Ovary (tissue), 3 donors: ENCODE results near the gene REEP6.

Source experiments
- CTCF ChIP-seq, 3 donors: fragments of 450-650 bp in 2 of 3; fragments of 200-600 bp in 1 of 3; IDR thresholded peaks; one replicate each; pipeline versions ENCODE4 v1.5.1 to v1.8.0; 2016 to 2022; ENCODE audit warnings: antibody characterized with exemption in 3 of 3, mild to moderate bottlenecking in 1 of 3
- EP300 ChIP-seq: sonication (generic); formaldehyde crosslinking; IDR thresholded peaks from one replicate; pipeline ENCODE4 v1.6.1; 2017; ENCODE audit warnings: antibody characterized with exemption
- POLR2A ChIP-seq: fragments of 450-650 bp; IDR thresholded peaks from one replicate; pipeline ENCODE4 v1.6.1; 2017; ENCODE audit warnings: antibody characterized with exemption, mild to moderate bottlenecking, moderate library complexity
- donor health status: DM: no; HTN: no; CAD: no.

- TF ChIP-seq POLR2A, result no peak
- TF ChIP-seq CTCF (IDR thresholded peaks at IDR 0.05), result no peak
- no peak for TF ChIP-seq EP300
Observed at GRCh38 chr19:1505012-1505411, 14.0 kb downstream of the REEP6 start.
